Pulmonary artery endothelial cell (primary cell): ENCODE data around the gene C20orf141. TPM values are rescaled to one million over a fixed set of nuclear protein-coding genes. Genes with fewer than 3 reads are reported as not detected.
"Not testable (repeated sequence)": the region's sequence is repeated elsewhere in the genome, so short reads cannot be mapped to it uniquely, and the experiment has no call there.

Experiments used
- DNase-seq: peaks from one replicate; pipeline ENCODE4 v3.0.0-alpha.2; 2011; ENCODE audit warnings: low read depth, low spot score
- total RNA-seq: library from RNA; depleted of rRNA; stranded (reverse); fragments of >200 nt; gene quantifications from 2 replicates; pipeline ENCODE4 v1.2.3, GENCODE V29; 2014

Gene C20orf141
- not detected in 2 replicates for total RNA-seq

DNA sequence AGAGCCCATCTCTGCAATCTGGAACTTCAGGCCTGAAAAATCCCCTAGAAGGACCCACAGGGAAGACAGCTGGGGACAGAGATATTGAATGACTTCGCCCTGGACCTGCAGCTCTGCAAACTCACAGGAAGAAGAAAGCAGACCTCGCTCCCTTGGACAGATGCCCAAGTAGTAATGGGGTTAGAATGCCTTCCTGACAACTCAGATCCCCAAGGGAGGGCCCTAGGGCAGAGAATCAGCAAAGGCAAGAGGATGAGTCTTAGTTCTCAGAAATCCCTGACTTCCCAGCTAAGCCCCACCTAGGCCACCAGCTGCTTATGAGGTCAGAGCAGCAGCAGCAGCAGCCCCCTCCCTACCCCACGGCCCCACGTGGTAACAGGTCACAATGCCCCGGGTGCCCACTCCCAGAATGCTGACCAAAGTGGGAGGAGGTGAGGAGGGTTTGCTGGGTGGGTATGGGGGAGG is at the start of gene C20orf141:
Gene C20orf141 (plus strand): TSS at position 401 of the 465 bp plus-strand sequence. CDS start 198 bp downstream, outside the sequence.
- DNase-seq = peak; percentile 36

GRCh38 chr20:2767768-2768631 is 46.8 kb upstream of the C20orf141 start:
- DNase-seq = no peak

DNA sequence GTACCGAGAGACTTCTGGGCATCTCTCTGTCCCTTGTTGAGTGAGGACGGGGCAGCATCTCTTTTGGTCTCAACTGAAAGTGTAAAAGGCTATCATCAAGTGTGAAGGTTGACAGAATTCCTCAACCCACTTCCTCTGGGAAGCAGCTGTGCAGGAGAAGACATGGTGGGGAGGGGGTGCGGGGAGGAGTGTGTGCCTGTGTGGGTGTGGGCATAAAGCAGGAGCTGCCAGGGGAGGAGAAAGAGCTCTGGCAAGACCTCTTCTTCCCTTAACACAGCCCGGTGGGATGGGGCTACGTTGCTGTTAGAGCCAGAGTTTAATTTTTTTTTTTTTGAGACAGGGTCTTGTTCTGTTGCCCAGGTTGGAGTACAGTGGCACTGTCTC is 46.2 kb upstream of the C20orf141 start:
- no peak for DNase-seq

- DNase-seq = not testable (repeated sequence)
Observed at GRCh38 chr20:2770091-2770490, 44.7 kb upstream of the C20orf141 start.

GRCh38 chr20:2771631-2772080 is 43.1 kb upstream of the C20orf141 start:
- peak; percentile 36 for DNase-seq

- DNase-seq = no peak
Observed at GRCh38 chr20:2773812-2774211, 41.0 kb upstream of the C20orf141 start.

- no peak for DNase-seq
Observed at GRCh38 chr20:2775139-2775538, 39.6 kb upstream of the C20orf141 start.

DNA sequence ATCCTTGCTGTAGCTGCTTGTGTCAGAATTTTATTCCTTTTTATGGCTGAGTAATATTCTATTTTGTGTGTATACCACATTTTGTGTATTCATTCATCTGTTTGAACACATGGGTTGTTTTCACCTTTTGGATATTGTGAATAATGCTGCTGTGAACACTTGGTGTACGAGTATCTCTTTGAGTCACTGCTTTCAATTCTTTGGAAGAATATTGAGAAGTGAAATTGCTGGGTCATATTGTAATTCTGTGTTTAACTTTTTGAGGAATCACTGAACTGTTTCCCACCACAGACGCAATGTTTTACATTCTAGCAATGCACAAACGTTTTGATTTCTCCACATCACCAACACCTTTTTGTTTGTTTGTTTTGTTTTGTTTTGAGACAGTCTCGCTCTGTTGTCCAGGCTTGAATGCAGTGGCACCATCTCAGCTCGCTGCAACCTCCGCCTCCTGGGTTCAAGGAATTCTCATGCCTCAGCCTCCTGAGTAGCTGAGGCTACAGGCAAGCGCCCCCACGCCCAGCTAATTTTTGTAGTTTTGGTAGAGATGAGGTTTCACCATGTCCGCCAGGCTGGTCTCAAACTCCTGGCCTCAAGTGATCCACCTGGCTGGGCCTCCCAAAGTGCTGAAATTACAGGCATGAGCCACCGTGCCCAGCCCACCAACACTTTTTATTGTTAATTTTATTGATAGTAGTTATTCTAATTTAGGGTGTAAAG is 36.0 kb upstream of the C20orf141 start:
- no peak for DNase-seq

DNA sequence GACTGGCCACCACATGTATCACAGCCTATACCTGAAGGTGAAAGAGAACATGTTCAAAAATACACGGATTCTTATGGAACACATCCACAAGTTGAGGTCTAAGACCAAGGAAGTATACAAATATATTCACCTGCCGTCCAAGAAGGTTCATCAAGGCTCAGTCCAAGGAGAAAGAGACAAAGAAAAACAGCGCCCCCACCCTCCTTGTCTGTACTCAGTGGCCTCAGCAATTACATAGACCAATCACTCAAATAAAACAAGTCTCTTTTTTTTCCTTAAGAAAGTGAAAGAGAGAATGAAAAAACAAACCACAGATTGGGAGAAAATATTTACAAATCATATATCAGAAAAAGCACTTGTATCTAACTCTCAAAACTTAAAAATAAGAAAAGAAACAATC is 33.8 kb upstream of the C20orf141 start:
- no peak for DNase-seq

DNA sequence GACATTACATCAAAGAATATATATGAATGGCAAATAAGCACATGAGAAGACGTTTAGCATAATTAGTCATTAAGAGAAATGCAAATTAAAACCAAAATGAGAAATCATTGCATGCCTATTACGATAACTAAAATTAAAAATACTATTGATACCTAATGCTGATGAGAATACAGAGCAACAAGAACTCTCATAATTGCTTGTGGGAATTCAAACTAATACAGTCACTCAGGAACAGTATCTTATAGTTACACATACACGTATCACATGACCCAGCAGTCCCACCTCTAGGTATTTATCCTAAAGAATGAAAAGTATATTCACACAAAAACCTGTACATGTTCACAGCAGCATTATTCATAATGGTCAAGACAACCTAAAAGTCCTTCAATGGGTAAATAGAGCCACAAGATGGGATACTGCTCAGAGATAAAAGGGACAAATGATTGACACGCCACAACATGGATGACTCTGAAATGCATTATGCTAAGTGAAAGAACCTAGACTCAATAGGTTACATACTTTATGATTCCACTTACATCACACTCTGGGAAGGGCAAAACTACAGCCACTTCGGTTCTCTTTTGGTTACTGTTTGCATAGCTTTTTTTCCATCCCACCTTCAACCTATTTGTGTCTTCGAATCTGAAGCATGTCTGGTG is 30.8 kb upstream of the C20orf141 start:
- no peak for DNase-seq

GRCh38 chr20:2793471-2793870 is 21.3 kb upstream of the C20orf141 start:
- no peak for DNase-seq

DNA sequence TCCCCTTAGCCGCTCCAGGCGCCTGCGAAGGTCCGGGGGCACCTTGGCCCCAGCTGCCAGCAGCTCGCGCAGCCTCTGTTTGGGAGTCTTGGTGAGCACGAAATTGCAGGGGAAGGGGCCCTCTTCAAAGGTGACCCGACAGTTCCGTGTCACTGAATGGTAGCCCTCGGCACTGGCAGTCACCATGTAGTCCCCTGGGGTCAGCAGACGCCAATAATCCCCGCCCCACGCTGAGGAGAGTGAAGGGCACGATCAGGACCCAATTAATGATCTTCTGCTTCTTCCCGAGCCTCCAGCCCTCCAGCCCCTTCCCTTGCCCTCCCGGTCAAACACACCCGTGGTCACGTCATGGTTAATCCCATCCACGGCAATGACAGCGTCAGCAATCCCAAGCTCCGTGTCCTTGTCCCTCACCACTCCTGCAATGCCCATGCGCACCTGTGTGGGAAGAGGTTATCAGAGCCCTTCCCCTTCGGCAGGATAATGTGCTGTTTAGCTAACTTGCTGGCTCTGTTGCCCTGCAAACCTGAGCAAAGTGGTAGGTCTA is 20.5 kb upstream of the C20orf141 start:
- DNase-seq = no peak

- DNase-seq = no peak
Observed at GRCh38 chr20:2794866-2795447, 19.8 kb upstream of the C20orf141 start.

GRCh38 chr20:2795451-2795850 is 19.3 kb upstream of the C20orf141 start:
- DNase-seq = no peak

- DNase-seq = no peak
Observed at GRCh38 chr20:2796011-2796660, 18.7 kb upstream of the C20orf141 start.

- DNase-seq = no peak
Observed at GRCh38 chr20:2797136-2797983, 17.4 kb upstream of the C20orf141 start.

- DNase-seq = no peak
Observed at GRCh38 chr20:2798095-2798805, 16.5 kb upstream of the C20orf141 start.

DNA sequence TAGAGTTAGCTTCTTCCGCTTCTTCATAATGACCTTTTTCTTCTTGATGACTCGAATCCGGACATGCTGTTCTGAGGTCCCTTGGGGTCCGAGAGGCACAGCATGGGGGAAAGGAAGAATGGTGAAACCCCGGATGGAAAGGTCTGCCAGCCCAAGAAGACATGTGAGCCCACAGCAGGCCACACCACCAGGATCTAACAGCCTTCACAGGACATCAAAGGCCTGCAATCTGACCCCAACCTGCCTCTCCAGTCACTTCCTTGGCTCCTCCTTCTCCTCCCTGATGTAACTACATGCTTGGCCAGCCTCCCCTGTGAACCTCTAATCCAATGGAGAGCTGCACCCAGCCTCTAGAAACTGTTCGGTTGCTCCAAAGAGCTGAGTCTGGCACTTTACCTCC is 16.0 kb upstream of the C20orf141 start:
- DNase-seq = no peak

- no peak for DNase-seq
Observed at GRCh38 chr20:2799271-2799670, 15.5 kb upstream of the C20orf141 start.
